Measurements from ENCODE around the gene RMND5A.
"Not testable (repeated sequence)": the region's sequence is repeated elsewhere in the genome, so short reads cannot be mapped to it uniquely, and the experiment has no call there.

The RMND5A gene

DNA sequence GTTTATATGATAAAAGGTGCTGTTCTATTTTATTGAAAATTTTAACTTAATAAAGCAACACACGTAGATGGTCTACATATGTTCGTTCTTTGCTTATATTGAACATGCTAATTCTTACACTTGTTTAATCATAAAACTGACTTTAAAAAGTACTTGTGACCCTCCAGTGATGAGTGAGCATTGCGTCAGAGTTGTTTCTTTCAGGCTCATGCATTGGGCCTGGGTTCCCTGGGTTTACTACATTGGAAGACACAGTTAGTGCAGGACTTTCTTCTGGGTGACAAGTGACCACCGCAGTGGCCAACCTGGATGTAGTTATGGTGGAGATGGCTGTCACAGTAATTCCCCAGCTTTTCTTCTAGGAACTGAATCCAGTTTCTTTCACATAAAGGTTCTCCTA lies 13.4 kb downstream of the RMND5A start:
- H3K27ac ChIP-seq: not testable (repeated sequence)

DNA sequence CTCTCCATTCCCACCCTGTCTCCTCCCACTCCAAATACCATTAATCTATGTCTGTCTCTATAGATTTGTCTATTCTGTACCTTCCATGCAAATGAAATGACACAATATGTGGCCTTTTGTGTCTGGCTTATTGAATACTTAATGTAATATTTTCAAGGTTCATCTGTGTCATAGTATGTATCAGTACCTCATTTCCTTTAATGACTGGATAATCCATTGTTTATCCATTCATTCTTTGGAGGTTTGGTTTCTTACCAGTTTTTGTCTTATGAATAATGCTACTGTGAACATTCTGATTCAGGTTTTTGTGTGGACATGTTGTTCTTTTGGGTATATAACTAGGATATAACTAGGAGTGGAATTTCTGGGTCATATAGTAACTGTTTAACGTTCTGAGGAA lies 14.8 kb downstream of the RMND5A start:
- not testable (repeated sequence) for H3K27ac ChIP-seq

DNA sequence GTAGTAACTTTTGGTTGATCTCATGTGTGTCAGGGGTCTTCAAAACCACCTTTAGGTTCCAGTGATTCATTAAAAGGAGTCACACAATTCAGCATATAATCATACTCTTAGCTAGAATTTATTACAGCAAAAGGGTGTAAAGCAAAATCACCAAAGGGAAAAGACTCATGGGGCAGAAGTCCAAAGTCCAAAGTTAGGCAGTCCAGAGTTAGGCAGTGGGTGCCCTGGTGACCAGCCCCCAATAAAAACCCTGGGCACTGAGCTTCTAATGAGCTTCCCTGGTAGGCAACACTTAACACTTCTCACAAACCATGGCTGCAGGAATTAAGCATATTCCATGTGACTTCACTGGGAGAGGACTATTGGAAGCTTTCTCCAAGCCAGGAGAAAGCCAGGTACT lies 19.4 kb downstream of the RMND5A start:
- not testable (repeated sequence) for H3K27ac ChIP-seq

DNA sequence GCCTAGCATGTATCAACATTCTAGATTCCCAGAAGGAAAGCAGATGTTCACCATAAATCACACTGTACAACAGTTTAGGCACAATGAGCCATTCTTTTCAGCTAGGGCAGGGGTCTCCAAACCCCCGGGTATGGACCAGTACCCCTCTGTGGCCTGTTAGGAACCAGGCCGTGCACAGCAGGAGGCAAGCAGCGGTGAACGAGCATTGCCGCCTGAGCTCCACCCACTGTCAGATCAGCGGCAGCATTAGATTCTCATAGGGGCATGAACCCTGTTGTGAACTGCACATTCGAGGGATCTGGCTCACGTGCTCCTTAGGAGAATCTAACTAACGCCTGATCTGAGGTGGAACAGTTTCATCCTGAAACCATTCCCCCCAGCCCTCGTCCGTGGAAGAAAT lies 19.8 kb downstream of the RMND5A start:
- not testable (repeated sequence) for H3K27ac ChIP-seq

DNA sequence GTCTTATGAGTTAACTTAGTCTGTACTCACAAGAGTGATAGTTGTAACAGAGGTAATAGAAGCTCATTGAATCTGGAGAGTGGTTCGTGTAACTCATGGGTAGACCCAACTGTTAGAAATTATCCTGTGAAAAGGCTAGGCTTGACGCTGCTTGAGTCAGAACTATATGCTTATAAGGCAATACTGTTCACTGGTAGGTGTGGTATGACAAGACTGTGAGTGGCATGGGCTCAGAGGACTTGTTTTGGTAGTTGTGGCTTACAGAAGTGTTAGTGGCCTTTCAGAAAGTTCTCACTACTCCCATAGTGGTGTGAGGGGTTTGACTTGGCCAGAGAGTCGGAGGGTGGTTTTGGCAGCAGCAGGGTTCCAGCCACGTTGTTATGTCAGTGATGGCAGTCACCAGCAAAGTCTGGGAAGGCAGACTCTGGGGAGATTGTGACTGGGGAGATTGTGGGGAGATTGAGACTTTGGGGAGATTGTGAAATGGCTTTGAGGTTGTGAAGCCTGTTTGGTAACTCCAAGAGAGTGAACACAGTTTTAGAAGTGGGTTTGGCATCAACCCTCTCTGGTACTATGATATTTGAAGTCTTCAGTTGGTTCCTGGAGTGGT lies 21.9 kb downstream of the RMND5A start:
- not testable (repeated sequence) for H3K27ac ChIP-seq

DNA sequence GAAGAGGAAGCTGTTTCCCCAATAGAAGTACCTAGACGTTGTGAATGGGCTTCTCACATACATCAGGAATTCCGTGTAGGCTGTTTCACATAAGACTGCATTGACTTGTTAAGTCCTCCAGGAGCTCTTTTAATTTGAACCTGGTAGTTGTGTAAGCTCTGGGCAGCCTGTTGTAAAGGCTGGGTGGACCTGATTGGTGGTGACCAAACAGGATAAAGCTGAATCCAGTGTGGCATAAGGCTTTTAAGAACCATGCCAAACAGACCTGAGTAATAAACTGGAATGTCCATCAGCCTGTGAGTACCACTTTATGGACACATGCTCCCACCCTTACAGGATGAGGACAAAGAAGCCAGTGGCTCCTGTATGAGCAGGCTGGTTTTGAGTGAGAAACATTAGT lies 24.1 kb downstream of the RMND5A start:
- H3K27ac ChIP-seq: no peak overlapping the region
- TF ChIP-seq, protein P1, sequence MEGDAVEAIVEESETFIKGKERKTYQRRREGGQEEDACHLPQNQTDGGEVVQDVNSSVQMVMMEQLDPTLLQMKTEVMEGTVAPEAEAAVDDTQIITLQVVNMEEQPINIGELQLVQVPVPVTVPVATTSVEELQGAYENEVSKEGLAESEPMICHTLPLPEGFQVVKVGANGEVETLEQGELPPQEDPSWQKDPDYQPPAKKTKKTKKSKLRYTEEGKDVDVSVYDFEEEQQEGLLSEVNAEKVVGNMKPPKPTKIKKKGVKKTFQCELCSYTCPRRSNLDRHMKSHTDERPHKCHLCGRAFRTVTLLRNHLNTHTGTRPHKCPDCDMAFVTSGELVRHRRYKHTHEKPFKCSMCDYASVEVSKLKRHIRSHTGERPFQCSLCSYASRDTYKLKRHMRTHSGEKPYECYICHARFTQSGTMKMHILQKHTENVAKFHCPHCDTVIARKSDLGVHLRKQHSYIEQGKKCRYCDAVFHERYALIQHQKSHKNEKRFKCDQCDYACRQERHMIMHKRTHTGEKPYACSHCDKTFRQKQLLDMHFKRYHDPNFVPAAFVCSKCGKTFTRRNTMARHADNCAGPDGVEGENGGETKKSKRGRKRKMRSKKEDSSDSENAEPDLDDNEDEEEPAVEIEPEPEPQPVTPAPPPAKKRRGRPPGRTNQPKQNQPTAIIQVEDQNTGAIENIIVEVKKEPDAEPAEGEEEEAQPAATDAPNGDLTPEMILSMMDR (IDR thresholded peaks at IDR 0.05): no peak
- TF ChIP-seq ZFX (IDR thresholded peaks at IDR 0.05; ENCODE audit: borderline replicate concordance): no peak

DNA sequence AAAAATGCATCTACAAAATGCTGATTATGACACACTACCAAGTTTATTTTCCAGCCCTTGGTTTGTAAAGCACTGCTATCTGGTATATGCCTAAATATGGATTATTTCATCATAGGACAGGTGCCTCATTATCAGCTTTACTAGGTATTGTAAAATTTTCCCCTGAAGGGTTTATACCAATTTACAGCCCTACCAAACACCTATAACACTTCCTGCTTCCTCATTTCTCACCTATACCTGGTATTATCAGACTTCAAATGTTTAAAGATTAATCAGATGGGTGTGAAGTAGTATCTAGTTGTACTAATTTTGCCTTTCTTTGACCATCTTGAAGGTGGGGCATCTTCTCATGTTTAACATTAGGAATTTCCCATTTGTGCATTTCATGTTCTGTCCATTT lies 26.8 kb downstream of the RMND5A start:
- H3K27ac ChIP-seq: peak overlapping the region; percentile 51; the same call in 1 of the 2 replicates
- TF ChIP-seq, protein P1 (IDR thresholded peaks at IDR 0.05): no peak
- no peak for TF ChIP-seq ZFX (IDR thresholded peaks at IDR 0.05; ENCODE audit: borderline replicate concordance)

DNA sequence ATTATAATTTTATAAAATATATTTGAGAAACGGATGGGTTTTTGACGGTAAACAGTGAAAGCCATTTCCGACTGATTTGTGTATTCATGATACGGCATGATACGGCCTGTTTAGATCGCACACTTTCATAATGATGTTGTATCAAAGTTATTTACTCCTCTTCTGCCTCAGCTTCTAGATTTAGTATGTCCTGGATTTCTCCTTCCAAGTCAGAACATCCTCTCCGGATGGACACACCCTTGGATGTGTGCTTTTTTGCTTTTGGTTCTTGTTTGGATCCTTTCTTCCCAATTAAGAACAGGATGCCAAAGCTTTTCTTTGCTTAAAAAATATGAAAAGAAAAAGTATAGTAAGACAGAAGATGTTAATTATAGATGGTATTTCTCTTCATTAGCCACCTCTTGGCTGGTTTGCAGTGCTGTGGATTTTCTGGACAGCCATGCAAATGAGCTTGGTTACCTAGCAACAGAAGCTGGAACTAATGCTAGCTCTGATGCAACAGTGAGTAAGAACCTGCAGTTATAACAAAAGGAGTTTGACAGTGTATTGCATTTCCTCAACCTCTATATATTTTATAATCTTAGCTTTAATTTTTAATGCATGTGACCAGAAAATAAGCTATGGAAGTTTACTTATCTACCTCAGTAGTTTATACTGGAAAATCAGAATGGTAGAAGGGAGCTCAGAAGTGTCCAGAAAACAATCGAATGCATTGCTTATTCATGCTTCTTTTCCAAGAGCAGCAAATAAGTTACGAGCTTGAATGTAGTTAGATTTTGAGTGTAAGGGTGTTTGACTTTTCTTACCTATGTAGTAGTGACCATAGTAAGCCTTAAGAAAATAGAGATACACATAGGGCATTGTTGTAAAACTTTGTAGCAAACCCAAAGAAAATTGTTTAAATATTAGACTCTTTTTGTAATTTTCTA lies 27.9 kb downstream of the RMND5A start:
- TF ChIP-seq ZFX (IDR thresholded peaks at IDR 0.05; ENCODE audit: borderline replicate concordance): no peak
- TF ChIP-seq, protein P1 (IDR thresholded peaks at IDR 0.05): no peak
- peak overlapping the region; percentile 51 for H3K27ac ChIP-seq

DNA sequence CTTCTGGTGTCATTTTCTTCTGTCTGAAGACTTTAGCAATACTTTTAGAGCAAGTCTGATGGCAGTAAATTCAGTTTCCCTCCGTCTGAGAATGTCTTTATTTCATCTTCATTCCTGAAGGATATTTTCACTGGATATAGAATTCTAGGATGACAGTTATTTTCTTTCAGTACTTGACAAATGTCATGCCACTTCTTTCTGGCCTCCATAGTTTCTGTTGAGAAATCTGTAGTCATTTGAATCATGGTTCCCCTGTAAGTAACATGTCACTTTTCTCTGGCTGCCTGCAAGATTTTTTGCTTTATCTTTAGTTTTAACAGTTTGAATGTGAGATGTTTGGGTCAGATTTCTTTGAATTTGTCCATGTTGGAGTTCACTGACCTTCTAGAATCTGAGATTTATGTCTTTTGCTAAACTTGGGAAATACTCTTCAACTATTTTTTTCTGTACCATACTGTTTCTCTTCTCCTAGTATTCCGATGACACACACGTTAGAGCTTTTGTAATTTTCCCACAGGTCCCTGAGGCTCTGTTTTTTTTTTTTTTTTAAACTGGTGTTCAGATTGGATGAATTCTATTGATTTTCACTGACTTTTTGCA lies 30.2 kb downstream of the RMND5A start:
- no peak overlapping the region for H3K27ac ChIP-seq
- TF ChIP-seq ZFX (IDR thresholded peaks at IDR 0.05; ENCODE audit: borderline replicate concordance): no peak
- TF ChIP-seq, protein P1 (IDR thresholded peaks at IDR 0.05): no peak

DNA sequence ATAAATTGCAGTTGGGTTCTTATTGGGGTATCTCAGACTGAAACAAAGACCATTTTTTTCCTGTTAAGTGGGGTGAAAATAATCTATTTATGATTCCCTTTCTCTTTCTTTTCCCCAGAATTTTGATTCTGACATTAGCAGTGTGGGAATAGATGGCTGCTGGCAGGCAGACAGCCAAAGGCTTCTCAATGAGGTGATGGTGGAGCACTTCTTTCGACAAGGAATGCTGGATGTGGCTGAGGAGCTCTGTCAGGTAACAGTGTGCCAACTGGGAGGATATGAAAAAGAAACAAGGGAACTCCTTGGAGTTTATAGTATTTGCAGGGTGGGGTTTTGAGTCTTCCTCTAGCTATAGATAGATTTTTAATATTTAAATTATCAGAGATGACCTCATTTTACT lies 31.7 kb downstream of the RMND5A start:
- TF ChIP-seq, protein P1 (IDR thresholded peaks at IDR 0.05): no peak
- TF ChIP-seq ZFX (IDR thresholded peaks at IDR 0.05; ENCODE audit: borderline replicate concordance): no peak
- H3K27ac ChIP-seq: no peak overlapping the region
